Tibial artery (tissue), 4 donors: ENCODE results near the gene ANKRD26.

Experiments
- DNase-seq, 2 donors: peaks; one replicate each; pipeline ENCODE4 v3.0.0-alpha.2; 2019
- H3K27ac ChIP-seq, 2 donors: fragments of 200-600 bp; sonication (generic) in 1 of 2; 1 replicate in 1 of 2; 2 replicates in 1 of 2; pipeline ENCODE4 v1.5.1; 2018 to 2019; ENCODE audit warnings: mild to moderate bottlenecking in 1 of 2
- H3K27me3 ChIP-seq, 2 donors: fragments of 200-600 bp; sonication (generic) in 1 of 2; one replicate each; pipeline versions ENCODE4 v1.5.1 to v1.6.0; 2016 to 2019
- H3K36me3 ChIP-seq, 3 donors: fragments of 200-600 bp; sonication (generic) in 2 of 3; one replicate each; pipeline ENCODE4 v1.5.1; 2016 to 2019; ENCODE audit warnings: mild to moderate bottlenecking in 2 of 3
- H3K4me1 ChIP-seq, 4 donors: fragments of 200-600 bp; sonication (generic) in 2 of 4; 1 replicate in 3 of 4; 2 replicates in 1 of 4; pipeline ENCODE4 v1.5.1; 2016 to 2019
- H3K4me3 ChIP-seq, 2 donors: fragments of 200-600 bp; sonication (generic) in 1 of 2; 1 replicate in 1 of 2; 2 replicates in 1 of 2; pipeline ENCODE4 v1.5.1; 2018 to 2019; ENCODE audit warnings: mild to moderate bottlenecking in 2 of 2
- H3K9me3 ChIP-seq, 3 donors: fragments of 200-600 bp; sonication (generic) in 1 of 3; one replicate each; pipeline ENCODE4 v1.5.1; 2016 to 2019
- intact Hi-C: fragments of 100-400 bp; cut with DNase I; formaldehyde crosslinking; loops from one replicate; pipeline ENCODE4 v1.15.0; 2023; ENCODE audit warnings: low total_unique reads
- TF ChIP-seq, protein P1 (sequence below), 2 experiments: fragments of 200-600 bp in 1 of 2; fragments of 450-650 bp in 1 of 2; IDR thresholded peaks; one replicate each; pipeline ENCODE4 v1.5.1; 2017 to 2019; ENCODE audit warnings: antibody characterized with exemption in 2 of 2, mild to moderate bottlenecking in 1 of 2, moderate library complexity in 1 of 2

ANKRD26 gene

GRCh38 chr10:27019827-27020226 lies 80.5 kb downstream of the ANKRD26 start:
- Histone ChIP-seq H3K9me3 (no peaks in the 10 kb centered on the region), H3K4me1 (no peaks in the 10 kb centered on the region), H3K27me3 (no peaks in the 10 kb centered on the region), H3K27ac (no peak overlapping the region), H3K4me3 (no peak overlapping the region), H3K36me3 (peaks cover 0 to 14% (median 10%) of the 10 kb centered on the region in 3 donors)
- no peak for DNase-seq
- TF ChIP-seq, protein P1, sequence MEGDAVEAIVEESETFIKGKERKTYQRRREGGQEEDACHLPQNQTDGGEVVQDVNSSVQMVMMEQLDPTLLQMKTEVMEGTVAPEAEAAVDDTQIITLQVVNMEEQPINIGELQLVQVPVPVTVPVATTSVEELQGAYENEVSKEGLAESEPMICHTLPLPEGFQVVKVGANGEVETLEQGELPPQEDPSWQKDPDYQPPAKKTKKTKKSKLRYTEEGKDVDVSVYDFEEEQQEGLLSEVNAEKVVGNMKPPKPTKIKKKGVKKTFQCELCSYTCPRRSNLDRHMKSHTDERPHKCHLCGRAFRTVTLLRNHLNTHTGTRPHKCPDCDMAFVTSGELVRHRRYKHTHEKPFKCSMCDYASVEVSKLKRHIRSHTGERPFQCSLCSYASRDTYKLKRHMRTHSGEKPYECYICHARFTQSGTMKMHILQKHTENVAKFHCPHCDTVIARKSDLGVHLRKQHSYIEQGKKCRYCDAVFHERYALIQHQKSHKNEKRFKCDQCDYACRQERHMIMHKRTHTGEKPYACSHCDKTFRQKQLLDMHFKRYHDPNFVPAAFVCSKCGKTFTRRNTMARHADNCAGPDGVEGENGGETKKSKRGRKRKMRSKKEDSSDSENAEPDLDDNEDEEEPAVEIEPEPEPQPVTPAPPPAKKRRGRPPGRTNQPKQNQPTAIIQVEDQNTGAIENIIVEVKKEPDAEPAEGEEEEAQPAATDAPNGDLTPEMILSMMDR (IDR thresholded peaks at IDR 0.05): no peak
- intact Hi-C loops: no loop called here

DNA sequence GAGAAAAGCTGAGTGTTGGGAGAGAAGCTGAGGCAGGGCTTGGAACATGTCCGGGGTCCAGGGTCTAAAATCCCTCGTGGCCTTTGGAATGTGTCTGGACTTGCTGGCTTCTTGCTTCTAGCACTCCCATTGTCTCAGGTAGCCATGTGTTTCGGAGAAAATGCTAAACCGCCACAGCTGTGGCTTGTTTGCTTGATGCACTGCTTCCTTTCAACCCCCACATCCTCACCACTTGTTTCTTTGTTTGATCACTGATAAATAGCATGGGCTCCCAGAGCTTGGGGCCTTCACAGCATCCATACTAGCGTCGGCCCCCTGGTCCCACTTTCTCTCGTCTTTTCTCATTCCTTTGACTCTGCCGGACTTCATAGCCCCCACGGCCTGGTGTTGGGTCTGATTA lies 102.7 kb downstream of the ANKRD26 start:
- H3K4me1 ChIP-seq: no peaks in the 10 kb centered on the region
- TF ChIP-seq, protein P1 (IDR thresholded peaks at IDR 0.05): no peak
- intact Hi-C loops: no loop called here

GRCh38 chr10:26994743-26995142 lies 105.6 kb downstream of the ANKRD26 start:
- intact Hi-C loops: no loop called here
- no peaks in the 10 kb centered on the region for H3K36me3 ChIP-seq
- DNase-seq: no peak
- no peaks in the 10 kb centered on the region for H3K4me1 ChIP-seq
- TF ChIP-seq, protein P1 (IDR thresholded peaks at IDR 0.05): no peak
- no peaks in the 10 kb centered on the region for H3K27me3 ChIP-seq
- H3K27ac ChIP-seq: no peak overlapping the region
- no peak overlapping the region for H3K4me3 ChIP-seq
- no peaks in the 10 kb centered on the region for H3K9me3 ChIP-seq

More for the DNA sequence above, 102.7 kb downstream of the ANKRD26 start:
- Histone ChIP-seq H3K36me3 (peaks cover 0 to 7% (median 4%) of the 10 kb centered on the region in 3 donors), H3K9me3 (no peaks in the 10 kb centered on the region), H3K27me3 (no peaks in the 10 kb centered on the region), H3K27ac (no peak overlapping the region), H3K4me3 (no peak overlapping the region)
- no peak for DNase-seq

DNA sequence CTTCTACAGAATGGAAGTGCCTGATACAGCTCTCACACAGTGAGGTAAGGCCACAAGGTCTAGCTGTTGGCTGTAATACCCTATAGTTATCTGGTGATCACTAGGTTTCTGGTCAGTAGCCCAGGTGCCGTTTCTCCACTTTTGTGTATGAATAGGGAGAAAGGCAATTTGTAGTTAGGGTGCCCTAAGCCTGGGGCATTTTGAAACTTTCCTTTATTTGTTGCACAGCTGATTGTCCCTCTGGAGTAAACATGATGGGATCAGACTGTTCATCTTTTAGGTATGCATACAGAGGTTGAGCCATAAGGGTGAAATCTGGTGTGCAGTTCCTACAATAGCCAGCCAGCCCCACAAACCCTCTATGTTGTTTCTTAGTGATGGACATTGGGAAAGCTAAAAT lies 112.4 kb downstream of the ANKRD26 start:
- no peaks in the 10 kb centered on the region for H3K27me3 ChIP-seq
- no peak for DNase-seq
- intact Hi-C loops: no loop called here

GRCh38 chr10:26983156-26983555 lies 117.1 kb downstream of the ANKRD26 start:
- intact Hi-C loops: no loop called here
- TF ChIP-seq, protein P1 (IDR thresholded peaks at IDR 0.05): no peak

More for the DNA sequence above, 112.4 kb downstream of the ANKRD26 start:
- H3K27ac ChIP-seq: no peak overlapping the region
- no peaks in the 10 kb centered on the region for H3K9me3 ChIP-seq
- no peak overlapping the region for H3K4me3 ChIP-seq
- TF ChIP-seq, protein P1 (IDR thresholded peaks at IDR 0.05): no peak
- no peaks in the 10 kb centered on the region for H3K4me1 ChIP-seq
- H3K36me3 ChIP-seq: no peaks in the 10 kb centered on the region

DNA sequence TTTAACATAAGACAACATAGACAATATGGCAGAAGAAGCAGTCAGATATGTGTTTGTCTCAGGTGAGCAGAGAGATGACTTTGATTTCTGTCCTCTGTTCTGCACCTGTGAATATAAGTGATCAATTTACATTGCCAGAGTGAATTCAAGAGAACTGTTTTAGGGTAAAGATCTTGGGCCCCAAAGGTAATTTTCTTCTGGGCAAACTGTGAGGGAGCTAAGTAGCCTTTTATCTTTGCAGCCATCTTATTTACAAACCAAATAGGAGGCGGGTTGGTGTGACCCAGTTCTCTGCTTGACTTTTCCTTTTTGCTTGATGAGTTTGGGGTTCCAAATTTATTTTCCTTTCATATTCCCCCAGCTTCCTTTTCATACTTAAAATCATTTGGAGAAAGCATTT lies 118.2 kb downstream of the ANKRD26 start:
- Histone ChIP-seq H3K9me3 (no peaks in the 10 kb centered on the region), H3K4me1 (no peaks in the 10 kb centered on the region), H3K4me3 (no peak overlapping the region), H3K27ac (no peak overlapping the region), H3K36me3 (peaks cover 0 to 7% (median 0%) of the 10 kb centered on the region in 3 donors), H3K27me3 (no peaks in the 10 kb centered on the region)
- no peak for DNase-seq
- intact Hi-C loops: no loop called here
- TF ChIP-seq, protein P1 (IDR thresholded peaks at IDR 0.05): no peak

More at GRCh38 chr10:26983156-26983555, 117.1 kb downstream of the ANKRD26 start:
- Histone ChIP-seq H3K4me3 (no peak overlapping the region), H3K9me3 (no peaks in the 10 kb centered on the region), H3K4me1 (no peaks in the 10 kb centered on the region), H3K36me3 (peaks cover 0 to 7% (median 0%) of the 10 kb centered on the region in 3 donors), H3K27ac (no peak overlapping the region), H3K27me3 (no peaks in the 10 kb centered on the region)
- no peak for DNase-seq
